ENCODE measurements around the gene COX6A2. TPM values are rescaled to one million over a fixed set of nuclear protein-coding genes. Genes with fewer than 3 reads are reported as not detected.

Gene COX6A2
- total RNA-seq, 1 donor from 2014 or later = not detected

DNA sequence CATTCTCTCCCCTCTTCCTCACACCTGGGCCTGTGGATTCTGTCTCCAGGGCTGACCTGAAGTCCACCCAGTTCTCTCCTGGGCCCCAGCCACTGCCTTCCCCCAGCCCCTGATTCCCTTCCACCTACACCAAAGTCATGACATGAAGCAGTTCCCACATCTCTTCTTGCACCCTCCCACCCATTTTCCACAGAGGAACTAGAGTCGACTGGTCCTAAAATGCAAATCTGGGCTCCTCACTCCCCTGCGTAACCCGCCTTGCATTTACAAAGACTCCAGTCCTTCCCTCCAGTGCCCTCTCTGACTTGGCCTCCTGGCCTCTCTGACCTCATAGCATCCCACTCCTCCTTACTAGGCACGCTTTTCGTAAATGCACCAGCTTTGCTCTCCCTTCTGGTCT, 14.8 kb downstream of the COX6A2 start:
- H3K36me3 Mint-ChIP-seq (ENCODE audit: low read depth, unreplicated experiment) = peaks cover 4% of the 10 kb centered on the region
- Histone ChIP-seq H3K27ac (ENCODE audit: low read depth, low read length) (no peak overlapping the region), H3K9me3 (ENCODE audit: insufficient read depth, low read depth, low read length) (no peaks in the 10 kb centered on the region), H3K4me1 (ENCODE audit: insufficient read depth, low read length) (no peaks in the 10 kb centered on the region), H2AFZ (ENCODE audit: low read depth, low read length) (no peak overlapping the region), H3K27me3 (ENCODE audit: insufficient read depth, low read length) (no peaks in the 10 kb centered on the region), H3K36me3 (ENCODE audit: insufficient read depth, low read length) (no peaks in the 10 kb centered on the region), H3K4me3 (ENCODE audit: insufficient read depth, low read depth, low read length) (no peak overlapping the region), H3K4me2 (ENCODE audit: low read length) (no peak overlapping the region), H3K9ac (ENCODE audit: low read length) (no peak overlapping the region), H3K79me2 (ENCODE audit: insufficient read depth, low read length) (no peaks in the 10 kb centered on the region), H4K20me1 (ENCODE audit: insufficient read depth, low read length) (no peaks in the 10 kb centered on the region)
- H3K4me1 Mint-ChIP-seq (ENCODE audit: low read depth, unreplicated experiment) = no peaks in the 10 kb centered on the region
- TF ChIP-seq CTCF (IDR thresholded peaks at IDR 0.05; ENCODE audit: insufficient read depth, low read depth, low read length) (no peak), EZH2 (IDR thresholded peaks at IDR 0.05; ENCODE audit: insufficient read depth, low read length) (no peak)
- FAIRE-seq (no peak), DNase-seq (ENCODE audit: low read depth) (no peak)
- H3K4me3 Mint-ChIP-seq (ENCODE audit: unreplicated experiment) = no peak overlapping the region
- H3K27ac Mint-ChIP-seq (ENCODE audit: unreplicated experiment) = no peak overlapping the region
- peaks cover 64% of the 10 kb centered on the region for H3K27me3 Mint-ChIP-seq (ENCODE audit: low read depth, unreplicated experiment)
- peaks cover 13% of the 10 kb centered on the region for H3K9me3 Mint-ChIP-seq (ENCODE audit: unreplicated experiment)

- Histone ChIP-seq H3K36me3 (ENCODE audit: insufficient read depth, low read length) (no peaks in the 10 kb centered on the region), H3K9me3 (ENCODE audit: insufficient read depth, low read depth, low read length) (no peaks in the 10 kb centered on the region), H4K20me1 (ENCODE audit: insufficient read depth, low read length) (no peaks in the 10 kb centered on the region), H3K9ac (ENCODE audit: low read length) (no peak overlapping the region), H3K79me2 (ENCODE audit: insufficient read depth, low read length) (no peaks in the 10 kb centered on the region), H2AFZ (ENCODE audit: low read depth, low read length) (no peak overlapping the region), H3K4me3 (ENCODE audit: insufficient read depth, low read depth, low read length) (no peak overlapping the region), H3K27ac (ENCODE audit: low read depth, low read length) (no peak overlapping the region), H3K4me2 (ENCODE audit: low read length) (no peak overlapping the region), H3K27me3 (ENCODE audit: insufficient read depth, low read length) (no peaks in the 10 kb centered on the region), H3K4me1 (ENCODE audit: insufficient read depth, low read length) (no peaks in the 10 kb centered on the region)
- peaks cover 65% of the 10 kb centered on the region for H3K27me3 Mint-ChIP-seq (ENCODE audit: low read depth, unreplicated experiment)
- H3K4me1 Mint-ChIP-seq (ENCODE audit: low read depth, unreplicated experiment) = no peaks in the 10 kb centered on the region
- TF ChIP-seq EZH2 (IDR thresholded peaks at IDR 0.05; ENCODE audit: insufficient read depth, low read length) (no peak), CTCF (IDR thresholded peaks at IDR 0.05; ENCODE audit: insufficient read depth, low read depth, low read length) (no peak)
- FAIRE-seq (no peak), DNase-seq (ENCODE audit: low read depth) (no peak)
- no peak overlapping the region for H3K27ac Mint-ChIP-seq (ENCODE audit: unreplicated experiment)
- no peak overlapping the region for H3K4me3 Mint-ChIP-seq (ENCODE audit: unreplicated experiment)
- H3K9me3 Mint-ChIP-seq (ENCODE audit: unreplicated experiment) = peaks cover 7% of the 10 kb centered on the region
- no peaks in the 10 kb centered on the region for H3K36me3 Mint-ChIP-seq (ENCODE audit: low read depth, unreplicated experiment)
These were observed 15.4 kb downstream of the COX6A2 start for GRCh38 chr16:31412750-31413149.

DNA sequence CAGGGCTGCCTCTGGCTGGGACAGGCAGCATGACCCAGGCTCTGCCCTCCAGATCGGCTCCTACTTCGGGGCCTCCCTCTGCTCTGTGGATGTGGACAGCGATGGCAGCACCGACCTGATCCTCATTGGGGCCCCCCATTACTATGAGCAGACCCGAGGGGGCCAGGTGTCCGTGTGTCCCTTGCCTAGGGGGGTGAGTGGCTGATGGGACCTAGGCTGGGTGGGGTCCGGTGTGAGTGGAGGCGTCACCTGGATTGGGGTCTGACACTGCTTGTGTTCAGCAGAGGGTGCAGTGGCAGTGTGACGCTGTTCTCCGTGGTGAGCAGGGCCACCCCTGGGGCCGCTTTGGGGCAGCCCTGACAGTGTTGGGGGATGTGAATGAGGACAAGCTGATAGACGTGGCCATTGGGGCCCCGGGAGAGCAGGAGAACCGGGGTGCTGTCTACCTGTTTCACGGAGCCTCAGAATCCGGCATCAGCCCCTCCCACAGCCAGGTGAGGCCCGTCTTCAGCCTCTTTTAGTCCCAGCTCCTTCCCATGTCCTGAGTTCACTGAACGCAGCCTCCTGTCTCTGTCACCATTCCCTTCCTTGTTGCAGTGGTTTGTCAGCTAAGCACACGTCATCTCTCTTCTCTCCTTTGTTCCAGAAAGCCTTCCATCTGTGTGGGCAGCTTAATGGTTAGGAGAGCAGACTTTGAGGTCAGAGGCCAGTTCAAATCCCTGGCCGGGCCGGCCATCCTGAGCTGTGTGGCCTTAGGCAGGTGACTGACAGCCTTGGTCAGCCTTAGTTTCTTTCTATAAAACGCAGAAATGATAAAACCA, 16.9 kb downstream of the COX6A2 start:
- no peaks in the 10 kb centered on the region for H3K36me3 Mint-ChIP-seq (ENCODE audit: low read depth, unreplicated experiment)
- DNase-seq (ENCODE audit: low read depth) (no peak), FAIRE-seq (no peak)
- no peak overlapping the region for H3K27ac ChIP-seq (ENCODE audit: low read depth, low read length)
- no peaks in the 10 kb centered on the region for H3K79me2 ChIP-seq (ENCODE audit: insufficient read depth, low read length)
- H3K4me3 Mint-ChIP-seq (ENCODE audit: unreplicated experiment) = no peak overlapping the region
- H3K4me3 ChIP-seq (ENCODE audit: insufficient read depth, low read depth, low read length) = no peak overlapping the region
- H3K27me3 Mint-ChIP-seq (ENCODE audit: low read depth, unreplicated experiment) = peaks cover 72% of the 10 kb centered on the region
- H3K9me3 ChIP-seq (ENCODE audit: insufficient read depth, low read depth, low read length) = no peaks in the 10 kb centered on the region
- no peaks in the 10 kb centered on the region for H3K4me1 ChIP-seq (ENCODE audit: insufficient read depth, low read length)
- H4K20me1 ChIP-seq (ENCODE audit: insufficient read depth, low read length) = no peaks in the 10 kb centered on the region
- peaks cover 6% of the 10 kb centered on the region for H3K9me3 Mint-ChIP-seq (ENCODE audit: unreplicated experiment)
- H3K27ac Mint-ChIP-seq (ENCODE audit: unreplicated experiment) = no peak overlapping the region
- H3K36me3 ChIP-seq (ENCODE audit: insufficient read depth, low read length) = no peaks in the 10 kb centered on the region
- TF ChIP-seq CTCF (IDR thresholded peaks at IDR 0.05; ENCODE audit: insufficient read depth, low read depth, low read length) (no peak), EZH2 (IDR thresholded peaks at IDR 0.05; ENCODE audit: insufficient read depth, low read length) (no peak)
- no peak overlapping the region for H3K4me2 ChIP-seq (ENCODE audit: low read length)
- H2AFZ ChIP-seq (ENCODE audit: low read depth, low read length) = no peak overlapping the region
- no peaks in the 10 kb centered on the region for H3K4me1 Mint-ChIP-seq (ENCODE audit: low read depth, unreplicated experiment)
- H3K27me3 ChIP-seq (ENCODE audit: insufficient read depth, low read length) = no peaks in the 10 kb centered on the region
- H3K9ac ChIP-seq (ENCODE audit: low read length) = no peak overlapping the region
